ENCODE results near the gene NPM3.

DNA sequence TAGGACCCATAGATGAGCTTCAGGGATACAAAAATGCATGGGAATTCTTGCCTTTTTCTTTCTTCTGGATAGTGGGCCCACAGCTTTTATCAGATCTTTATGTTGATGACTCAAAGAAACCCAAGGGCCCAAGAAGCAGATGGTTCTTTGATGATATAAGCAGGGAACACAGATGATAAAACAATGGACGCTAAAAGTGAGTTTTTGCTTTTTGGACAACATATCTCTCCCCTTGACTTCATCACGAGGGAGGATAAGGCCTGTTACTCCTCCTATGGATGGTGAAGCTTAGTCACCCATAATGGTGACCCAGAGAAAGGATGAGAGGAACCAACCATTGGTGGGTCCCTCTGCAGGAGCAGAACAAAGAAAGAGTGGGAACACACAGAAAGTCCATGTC is 41.5 kb upstream of the NPM3 start:
- TF ChIP-seq TAF1 (conservative IDR thresholded peaks at IDR 0.05) (no peak), CTCF (IDR thresholded peaks at IDR 0.05; ENCODE audit: low read depth, low read length, missing input control) (no peak), RAD21 (IDR thresholded peaks at IDR 0.05) (no peak), JUND (IDR thresholded peaks at IDR 0.05) (no peak), NR2F2 (IDR thresholded peaks at IDR 0.05) (no peak), GABPA (IDR thresholded peaks at IDR 0.05 in 1 of 2, conservative IDR thresholded peaks at IDR 0.05 in 1 of 2) (no peak), SP1 (IDR thresholded peaks at IDR 0.05) (no peak), EGR1 (IDR thresholded peaks at IDR 0.05; ENCODE audit: low read depth in 2 of 2) (no peak), HNF4A (conservative IDR thresholded peaks at IDR 0.05) (no peak), YY1 (IDR thresholded peaks at IDR 0.05) (no peak)
- TF ChIP-seq, protein P1, sequence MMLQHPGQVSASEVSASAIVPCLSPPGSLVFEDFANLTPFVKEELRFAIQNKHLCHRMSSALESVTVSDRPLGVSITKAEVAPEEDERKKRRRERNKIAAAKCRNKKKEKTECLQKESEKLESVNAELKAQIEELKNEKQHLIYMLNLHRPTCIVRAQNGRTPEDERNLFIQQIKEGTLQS (IDR thresholded peaks at IDR 0.05) = no peak
- TF ChIP-seq, protein P2, sequence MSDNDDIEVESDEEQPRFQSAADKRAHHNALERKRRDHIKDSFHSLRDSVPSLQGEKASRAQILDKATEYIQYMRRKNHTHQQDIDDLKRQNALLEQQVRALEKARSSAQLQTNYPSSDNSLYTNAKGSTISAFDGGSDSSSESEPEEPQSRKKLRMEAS (IDR thresholded peaks at IDR 0.05) = no peak
- TF ChIP-seq, protein P3, sequence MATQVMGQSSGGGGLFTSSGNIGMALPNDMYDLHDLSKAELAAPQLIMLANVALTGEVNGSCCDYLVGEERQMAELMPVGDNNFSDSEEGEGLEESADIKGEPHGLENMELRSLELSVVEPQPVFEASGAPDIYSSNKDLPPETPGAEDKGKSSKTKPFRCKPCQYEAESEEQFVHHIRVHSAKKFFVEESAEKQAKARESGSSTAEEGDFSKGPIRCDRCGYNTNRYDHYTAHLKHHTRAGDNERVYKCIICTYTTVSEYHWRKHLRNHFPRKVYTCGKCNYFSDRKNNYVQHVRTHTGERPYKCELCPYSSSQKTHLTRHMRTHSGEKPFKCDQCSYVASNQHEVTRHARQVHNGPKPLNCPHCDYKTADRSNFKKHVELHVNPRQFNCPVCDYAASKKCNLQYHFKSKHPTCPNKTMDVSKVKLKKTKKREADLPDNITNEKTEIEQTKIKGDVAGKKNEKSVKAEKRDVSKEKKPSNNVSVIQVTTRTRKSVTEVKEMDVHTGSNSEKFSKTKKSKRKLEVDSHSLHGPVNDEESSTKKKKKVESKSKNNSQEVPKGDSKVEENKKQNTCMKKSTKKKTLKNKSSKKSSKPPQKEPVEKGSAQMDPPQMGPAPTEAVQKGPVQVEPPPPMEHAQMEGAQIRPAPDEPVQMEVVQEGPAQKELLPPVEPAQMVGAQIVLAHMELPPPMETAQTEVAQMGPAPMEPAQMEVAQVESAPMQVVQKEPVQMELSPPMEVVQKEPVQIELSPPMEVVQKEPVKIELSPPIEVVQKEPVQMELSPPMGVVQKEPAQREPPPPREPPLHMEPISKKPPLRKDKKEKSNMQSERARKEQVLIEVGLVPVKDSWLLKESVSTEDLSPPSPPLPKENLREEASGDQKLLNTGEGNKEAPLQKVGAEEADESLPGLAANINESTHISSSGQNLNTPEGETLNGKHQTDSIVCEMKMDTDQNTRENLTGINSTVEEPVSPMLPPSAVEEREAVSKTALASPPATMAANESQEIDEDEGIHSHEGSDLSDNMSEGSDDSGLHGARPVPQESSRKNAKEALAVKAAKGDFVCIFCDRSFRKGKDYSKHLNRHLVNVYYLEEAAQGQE (IDR thresholded peaks at IDR 0.05) = no peak
- TF ChIP-seq, protein P4, sequence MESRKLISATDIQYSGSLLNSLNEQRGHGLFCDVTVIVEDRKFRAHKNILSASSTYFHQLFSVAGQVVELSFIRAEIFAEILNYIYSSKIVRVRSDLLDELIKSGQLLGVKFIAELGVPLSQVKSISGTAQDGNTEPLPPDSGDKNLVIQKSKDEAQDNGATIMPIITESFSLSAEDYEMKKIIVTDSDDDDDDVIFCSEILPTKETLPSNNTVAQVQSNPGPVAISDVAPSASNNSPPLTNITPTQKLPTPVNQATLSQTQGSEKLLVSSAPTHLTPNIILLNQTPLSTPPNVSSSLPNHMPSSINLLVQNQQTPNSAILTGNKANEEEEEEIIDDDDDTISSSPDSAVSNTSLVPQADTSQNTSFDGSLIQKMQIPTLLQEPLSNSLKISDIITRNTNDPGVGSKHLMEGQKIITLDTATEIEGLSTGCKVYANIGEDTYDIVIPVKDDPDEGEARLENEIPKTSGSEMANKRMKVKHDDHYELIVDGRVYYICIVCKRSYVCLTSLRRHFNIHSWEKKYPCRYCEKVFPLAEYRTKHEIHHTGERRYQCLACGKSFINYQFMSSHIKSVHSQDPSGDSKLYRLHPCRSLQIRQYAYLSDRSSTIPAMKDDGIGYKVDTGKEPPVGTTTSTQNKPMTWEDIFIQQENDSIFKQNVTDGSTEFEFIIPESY (IDR thresholded peaks at IDR 0.05) = no peak
